ENCODE results near the gene CDH23. TPM values are rescaled to one million over a fixed set of nuclear protein-coding genes. Genes with fewer than 3 reads are reported as not detected.

CDH23 gene
- polyA plus RNA-seq, 1 donor (not counting 4 experiments of a cell fraction or from before 2014, with no cell fraction given), result 0.01 TPM

GRCh38 chr10:71439670-71440425, 43.1 kb downstream of the CDH23 start:
- no peak for DNase-seq (ENCODE audit: low read depth, low spot score)
- no peaks in the 10 kb centered on the region for H4K20me1 ChIP-seq (ENCODE audit: control insufficient read depth, extremely low read depth, insufficient read depth, low read length)
- H2AFZ ChIP-seq (ENCODE audit: control insufficient read depth, low read length), result no peak overlapping the region
- H3K79me2 ChIP-seq (ENCODE audit: control insufficient read depth, insufficient read depth, low read length), result no peaks in the 10 kb centered on the region
- no peak overlapping the region for H3K27ac ChIP-seq (ENCODE audit: control insufficient read depth, insufficient read depth, low read length)
- dilution Hi-C loops (cut with MboI; ENCODE audit: extremely low pct_ligation_motif_present, low sequenced_read_pairs), result no loop called here
- H3K36me3 ChIP-seq (ENCODE audit: control insufficient read depth in 2 of 2, extremely low read depth in 1 of 2, insufficient read depth in 2 of 2, low read length in 2 of 2), result no peaks in the 10 kb centered on the region
- H3K4me3 ChIP-seq (ENCODE audit: control insufficient read depth in 2 of 3, extremely low read depth in 1 of 3, insufficient read depth in 2 of 3, low read depth in 1 of 3, low read length in 3 of 3), result no peak overlapping the region
- no peaks in the 10 kb centered on the region for H3K9me3 ChIP-seq (ENCODE audit: control insufficient read depth, low read depth, low read length)
- H3K4me2 ChIP-seq (ENCODE audit: control insufficient read depth, extremely low read depth, insufficient read depth, low read depth, low read length), result no peak overlapping the region
- no peak overlapping the region for H3K9ac ChIP-seq (ENCODE audit: control insufficient read depth, extremely low read depth, insufficient read depth, low read length)
- FAIRE-seq, result no peak
- no peaks in the 10 kb centered on the region for H3K4me1 ChIP-seq (ENCODE audit: control insufficient read depth, extremely low read depth, insufficient read depth, low read length)
- peaks cover 14% of the 10 kb centered on the region for H3K27me3 ChIP-seq (ENCODE audit: control insufficient read depth, extremely low read depth, insufficient read depth, low read length)
- no peaks in the 10 kb centered on the region for H3K9me1 ChIP-seq (ENCODE audit: control insufficient read depth, extremely low read depth, insufficient read depth, low read length)
- no peak for TF ChIP-seq EZH2 (IDR thresholded peaks at IDR 0.05; ENCODE audit: low read length)
- TF ChIP-seq CTCF (optimal IDR thresholded peaks at IDR 0.05 in 1 of 3, IDR thresholded peaks at IDR 0.05 in 1 of 3, conservative IDR thresholded peaks at IDR 0.05 in 1 of 3; ENCODE audit: extremely low read depth in 1 of 3, insufficient read depth in 2 of 3, low read length in 3 of 3), result no peak

- no peaks in the 10 kb centered on the region for H3K9me3 ChIP-seq (ENCODE audit: control insufficient read depth, low read depth, low read length)
- H3K79me2 ChIP-seq (ENCODE audit: control insufficient read depth, insufficient read depth, low read length), result no peaks in the 10 kb centered on the region
- H3K27ac ChIP-seq (ENCODE audit: control insufficient read depth, insufficient read depth, low read length), result no peak overlapping the region
- H3K4me3 ChIP-seq (ENCODE audit: control insufficient read depth in 2 of 3, extremely low read depth in 1 of 3, insufficient read depth in 2 of 3, low read depth in 1 of 3, low read length in 3 of 3), result no peak overlapping the region
- no peaks in the 10 kb centered on the region for H3K36me3 ChIP-seq (ENCODE audit: control insufficient read depth in 2 of 2, extremely low read depth in 1 of 2, insufficient read depth in 2 of 2, low read length in 2 of 2)
- H3K27me3 ChIP-seq (ENCODE audit: control insufficient read depth, extremely low read depth, insufficient read depth, low read length), result peaks cover 14% of the 10 kb centered on the region
- DNase-seq (ENCODE audit: low read depth, low spot score) (no peak), FAIRE-seq (no peak)
- H3K4me1 ChIP-seq (ENCODE audit: control insufficient read depth, extremely low read depth, insufficient read depth, low read length), result no peaks in the 10 kb centered on the region
- H3K9me1 ChIP-seq (ENCODE audit: control insufficient read depth, extremely low read depth, insufficient read depth, low read length), result no peaks in the 10 kb centered on the region
- dilution Hi-C loops (cut with MboI; ENCODE audit: extremely low pct_ligation_motif_present, low sequenced_read_pairs), result no loop called here
- TF ChIP-seq EZH2 (IDR thresholded peaks at IDR 0.05; ENCODE audit: low read length), result no peak
- TF ChIP-seq CTCF (optimal IDR thresholded peaks at IDR 0.05 in 1 of 3, IDR thresholded peaks at IDR 0.05 in 1 of 3, conservative IDR thresholded peaks at IDR 0.05 in 1 of 3; ENCODE audit: extremely low read depth in 1 of 3, insufficient read depth in 2 of 3, low read length in 3 of 3), result no peak
- H3K4me2 ChIP-seq (ENCODE audit: control insufficient read depth, extremely low read depth, insufficient read depth, low read depth, low read length), result no peak overlapping the region
- H4K20me1 ChIP-seq (ENCODE audit: control insufficient read depth, extremely low read depth, insufficient read depth, low read length), result no peaks in the 10 kb centered on the region
- H3K9ac ChIP-seq (ENCODE audit: control insufficient read depth, extremely low read depth, insufficient read depth, low read length), result no peak overlapping the region
- no peak overlapping the region for H2AFZ ChIP-seq (ENCODE audit: control insufficient read depth, low read length)
Observed at GRCh38 chr10:71440506-71441035, 43.9 kb downstream of the CDH23 start.
